Measurements from ENCODE around the gene AGPS.

AGPS gene

GRCh38 chr2:177584030-177584692 is 191.6 kb downstream of the AGPS start:
- no peak for DNase-seq (ENCODE audit: low read depth)
- H3K4me3 ChIP-seq (ENCODE audit: low read depth, low read length), result no peak overlapping the region
- TF ChIP-seq CTCF (IDR thresholded peaks at IDR 0.05; ENCODE audit: low read depth, low read length, missing control alignments), result no peak

GRCh38 chr2:177585234-177585863 is 192.8 kb downstream of the AGPS start:
- no peak for DNase-seq (ENCODE audit: low read depth)
- H3K4me3 ChIP-seq (ENCODE audit: low read depth, low read length), result no peak overlapping the region
- TF ChIP-seq CTCF (IDR thresholded peaks at IDR 0.05; ENCODE audit: low read depth, low read length, missing control alignments), result no peak

GRCh38 chr2:177586154-177586553 is 193.6 kb downstream of the AGPS start:
- H3K4me3 ChIP-seq (ENCODE audit: low read depth, low read length), result no peak overlapping the region
- DNase-seq (ENCODE audit: low read depth), result no peak
- no peak for TF ChIP-seq CTCF (IDR thresholded peaks at IDR 0.05; ENCODE audit: low read depth, low read length, missing control alignments)

GRCh38 chr2:177587371-177587770 is 194.8 kb downstream of the AGPS start:
- no peak for TF ChIP-seq CTCF (IDR thresholded peaks at IDR 0.05; ENCODE audit: low read depth, low read length, missing control alignments)
- no peak for DNase-seq (ENCODE audit: low read depth)
- H3K4me3 ChIP-seq (ENCODE audit: low read depth, low read length), result no peak overlapping the region

GRCh38 chr2:177588671-177589070 is 196.1 kb downstream of the AGPS start:
- DNase-seq (ENCODE audit: low read depth), result no peak
- no peak for TF ChIP-seq CTCF (IDR thresholded peaks at IDR 0.05; ENCODE audit: low read depth, low read length, missing control alignments)
- H3K4me3 ChIP-seq (ENCODE audit: low read depth, low read length), result no peak overlapping the region

GRCh38 chr2:177589186-177589585 is 196.6 kb downstream of the AGPS start:
- no peak for TF ChIP-seq CTCF (IDR thresholded peaks at IDR 0.05; ENCODE audit: low read depth, low read length, missing control alignments)
- no peak for DNase-seq (ENCODE audit: low read depth)

GRCh38 chr2:177592397-177592796 is 199.8 kb downstream of the AGPS start:
- DNase-seq (ENCODE audit: low read depth), result no peak
- no peak overlapping the region for H3K4me3 ChIP-seq (ENCODE audit: low read depth, low read length)
- no peak for TF ChIP-seq CTCF (IDR thresholded peaks at IDR 0.05; ENCODE audit: low read depth, low read length, missing control alignments)

More at GRCh38 chr2:177589186-177589585, 196.6 kb downstream of the AGPS start:
- H3K4me3 ChIP-seq (ENCODE audit: low read depth, low read length), result no peak overlapping the region

Data from GM12864 (cell line).